ENCODE data around the gene ZBTB39.

The ZBTB39 gene

DNA sequence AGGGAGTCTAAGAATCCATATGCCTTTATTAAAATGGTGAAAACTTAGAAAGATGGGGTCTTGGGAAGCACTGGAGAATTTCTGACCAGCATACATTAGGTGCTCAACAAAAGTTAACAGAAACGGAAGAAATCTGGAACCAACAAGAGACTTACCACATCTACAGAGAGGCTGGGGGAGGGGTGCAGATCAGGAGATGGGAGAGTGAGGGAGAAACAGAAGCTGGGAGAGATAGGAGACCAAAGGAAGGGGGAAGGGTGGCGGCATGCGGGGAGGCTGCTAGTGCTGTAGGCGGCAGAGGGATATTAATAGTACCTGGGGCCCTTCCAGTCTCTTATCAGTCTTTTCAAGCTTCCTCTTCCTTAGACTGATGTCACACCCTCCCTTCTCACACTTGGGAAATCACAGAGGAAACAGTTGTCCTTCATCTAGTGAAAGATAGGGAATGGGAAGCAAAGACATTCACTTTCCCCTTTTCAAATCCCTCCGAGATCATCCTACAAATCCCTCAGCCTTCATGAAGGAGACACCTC is 18.1 kb downstream of the ZBTB39 start:
- TF ChIP-seq, protein P1, sequence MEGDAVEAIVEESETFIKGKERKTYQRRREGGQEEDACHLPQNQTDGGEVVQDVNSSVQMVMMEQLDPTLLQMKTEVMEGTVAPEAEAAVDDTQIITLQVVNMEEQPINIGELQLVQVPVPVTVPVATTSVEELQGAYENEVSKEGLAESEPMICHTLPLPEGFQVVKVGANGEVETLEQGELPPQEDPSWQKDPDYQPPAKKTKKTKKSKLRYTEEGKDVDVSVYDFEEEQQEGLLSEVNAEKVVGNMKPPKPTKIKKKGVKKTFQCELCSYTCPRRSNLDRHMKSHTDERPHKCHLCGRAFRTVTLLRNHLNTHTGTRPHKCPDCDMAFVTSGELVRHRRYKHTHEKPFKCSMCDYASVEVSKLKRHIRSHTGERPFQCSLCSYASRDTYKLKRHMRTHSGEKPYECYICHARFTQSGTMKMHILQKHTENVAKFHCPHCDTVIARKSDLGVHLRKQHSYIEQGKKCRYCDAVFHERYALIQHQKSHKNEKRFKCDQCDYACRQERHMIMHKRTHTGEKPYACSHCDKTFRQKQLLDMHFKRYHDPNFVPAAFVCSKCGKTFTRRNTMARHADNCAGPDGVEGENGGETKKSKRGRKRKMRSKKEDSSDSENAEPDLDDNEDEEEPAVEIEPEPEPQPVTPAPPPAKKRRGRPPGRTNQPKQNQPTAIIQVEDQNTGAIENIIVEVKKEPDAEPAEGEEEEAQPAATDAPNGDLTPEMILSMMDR (IDR thresholded peaks at IDR 0.05): no peak

DNA sequence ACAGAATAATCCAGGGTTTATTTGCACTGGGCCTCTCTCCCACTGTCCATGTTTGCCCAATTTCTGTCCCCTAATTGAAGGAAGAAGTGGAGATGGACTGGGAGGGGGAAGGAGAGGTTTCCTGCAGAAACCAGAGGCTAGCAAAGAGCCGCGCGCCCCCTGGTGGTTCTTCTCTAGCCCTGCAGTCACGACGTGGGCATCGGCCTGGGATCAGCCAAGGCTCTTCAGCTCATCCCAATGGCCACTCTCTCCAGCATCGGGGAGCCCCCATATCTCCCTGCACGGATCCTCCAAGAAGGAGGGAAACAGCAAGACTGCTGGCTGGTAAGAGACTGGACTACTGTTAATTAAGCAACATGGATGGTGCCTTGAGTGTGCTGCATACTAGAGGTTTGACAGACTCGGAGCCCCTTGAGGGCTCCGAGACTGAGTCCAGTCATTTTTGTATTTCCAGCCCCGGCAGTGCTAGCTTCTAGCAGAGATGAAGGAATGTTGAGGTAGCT is 18.7 kb downstream of the ZBTB39 start:
- TF ChIP-seq, protein P1 (IDR thresholded peaks at IDR 0.05): peak; percentile 94

DNA sequence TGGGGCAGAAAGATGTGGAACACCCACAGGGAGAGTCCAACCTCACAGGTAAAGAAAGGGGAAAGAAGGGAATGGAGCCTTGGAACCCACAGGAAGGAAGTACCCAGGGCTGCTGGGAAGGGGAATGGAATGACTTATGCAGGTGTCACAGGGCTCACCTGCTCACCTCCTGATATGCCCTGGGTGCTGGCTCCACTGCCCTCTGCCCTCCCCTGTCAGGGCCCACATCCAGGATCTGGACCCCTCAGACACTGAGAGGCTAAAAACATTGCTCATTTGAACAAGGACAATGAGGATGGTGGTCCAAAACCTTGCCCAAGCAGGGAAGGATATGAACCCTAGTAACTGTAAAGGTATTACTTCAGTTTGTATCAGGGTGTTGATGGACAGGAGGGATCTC is 19.3 kb downstream of the ZBTB39 start:
- TF ChIP-seq, protein P1 (IDR thresholded peaks at IDR 0.05): no peak

DNA sequence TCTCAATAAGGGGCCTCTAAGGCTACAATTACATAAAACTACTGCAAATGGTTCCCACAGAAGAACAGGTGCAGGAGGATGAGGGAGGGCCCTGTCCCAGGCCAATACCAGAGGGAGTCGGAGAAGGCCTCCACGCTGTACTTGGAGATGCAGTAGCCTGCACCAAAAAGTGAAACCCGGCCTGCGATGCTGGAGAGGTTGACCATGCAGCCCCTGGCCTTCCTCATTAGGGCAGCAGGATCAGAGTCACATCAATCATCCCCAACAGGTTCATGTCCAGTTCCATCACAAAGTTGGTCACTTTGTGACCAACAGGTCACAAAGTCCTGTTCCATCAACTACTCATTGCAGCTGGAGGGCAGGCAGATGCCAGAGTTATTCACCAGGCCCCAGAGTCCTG is 23.0 kb downstream of the ZBTB39 start:
- TF ChIP-seq, protein P1 (IDR thresholded peaks at IDR 0.05): no peak

DNA sequence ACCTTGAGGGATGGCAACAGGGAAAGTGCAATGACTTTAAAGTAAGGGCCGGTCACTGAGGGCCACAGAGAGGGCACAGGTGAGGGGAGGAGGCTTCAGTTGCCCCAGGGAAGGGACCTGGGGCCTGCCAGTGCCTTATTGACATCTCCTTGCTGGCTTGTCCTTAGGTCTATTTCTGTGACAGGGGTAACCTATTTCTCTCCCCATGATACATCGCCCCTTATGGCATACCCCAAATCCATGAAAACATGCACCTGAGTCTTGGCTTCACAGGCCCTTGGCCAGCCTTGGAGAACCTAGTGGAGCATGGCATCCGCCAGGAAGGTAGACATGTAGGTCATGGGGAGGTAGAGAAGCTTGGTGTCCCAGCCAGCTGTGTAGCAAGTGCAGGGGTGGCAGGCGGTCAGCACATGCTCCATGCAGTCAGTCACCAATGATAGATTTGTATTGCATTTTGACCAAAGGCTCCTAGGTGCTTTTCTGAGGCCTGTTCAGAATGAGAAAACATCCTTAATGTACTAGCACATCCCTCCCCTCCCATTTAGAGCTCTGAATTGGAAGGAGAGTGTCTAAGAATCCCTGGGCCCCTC is 25.3 kb downstream of the ZBTB39 start:
- TF ChIP-seq, protein P1 (IDR thresholded peaks at IDR 0.05): no peak

DNA sequence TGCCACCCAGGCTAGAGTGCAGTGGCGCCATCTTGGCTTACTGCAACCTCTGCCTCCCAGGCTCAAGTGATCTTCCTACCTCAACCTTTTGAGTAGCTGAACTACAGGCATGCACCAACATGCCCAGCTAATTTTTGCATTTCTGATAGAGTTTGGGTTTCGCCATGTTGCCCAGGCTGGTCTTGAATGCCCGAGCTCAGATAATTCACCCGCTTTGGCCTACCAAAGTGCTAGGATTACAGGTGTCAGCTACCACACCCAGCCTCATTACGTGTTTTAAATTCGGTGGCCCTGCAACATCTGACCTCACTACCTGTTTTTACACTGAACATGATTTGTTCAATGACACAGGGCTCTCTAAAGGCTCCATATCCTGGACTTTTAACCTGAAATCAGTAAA is 26.1 kb downstream of the ZBTB39 start:
- TF ChIP-seq, protein P1 (IDR thresholded peaks at IDR 0.05): no peak

DNA sequence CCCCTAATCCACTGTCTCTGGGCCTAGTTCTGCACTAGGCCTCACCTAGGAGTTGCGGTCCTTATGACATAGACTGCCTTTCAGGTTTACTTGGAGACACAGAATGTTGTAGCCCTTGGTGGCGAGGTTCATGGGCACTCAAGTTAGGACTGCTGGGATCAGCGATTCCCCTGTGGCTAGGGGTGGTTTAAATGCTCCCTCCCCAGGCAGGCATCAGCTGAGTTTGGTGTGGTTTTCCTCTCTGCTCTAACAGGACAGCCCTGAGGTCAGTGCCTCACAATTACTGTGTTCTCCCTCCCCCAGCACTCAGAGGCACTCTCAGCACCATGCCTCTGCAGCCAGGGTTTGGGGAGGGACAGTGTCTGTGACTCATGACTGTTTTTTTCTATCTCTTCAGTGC is 26.7 kb downstream of the ZBTB39 start:
- TF ChIP-seq, protein P1 (IDR thresholded peaks at IDR 0.05): no peak

All from LNCAP (cell line).